Hematopoietic multipotent progenitor cell (in vitro differentiated cells): ENCODE data around the gene INHBB. TPM values are rescaled to one million over a fixed set of nuclear protein-coding genes. Genes with fewer than 3 reads are reported as not detected.

Source experiments
- DNase-seq, 3 donors: peaks; one replicate each; pipeline ENCODE4 v3.0.0-alpha.2; 2011 to 2015; ENCODE audit warnings: low read depth in 2 of 3, low spot score in 2 of 3
- total RNA-seq: library from RNA; depleted of rRNA; stranded (reverse); fragments of >200 nt; gene quantifications from one replicate; pipeline ENCODE4 v1.2.3, GENCODE V29; 2012

The INHBB gene
- total RNA-seq, 1 donor = under 0.01 TPM

GRCh38 chr2:120394764-120395163 is 48.8 kb downstream of the INHBB start:
- DNase-seq = no peak

GRCh38 chr2:120395221-120396012 is 49.5 kb downstream of the INHBB start:
- DNase-seq = no peak

GRCh38 chr2:120396013-120396860 is 50.3 kb downstream of the INHBB start:
- no peak for DNase-seq

- no peak for DNase-seq
Observed at GRCh38 chr2:120396861-120397811, 51.2 kb downstream of the INHBB start.

GRCh38 chr2:120398051-120398995 is 52.4 kb downstream of the INHBB start:
- DNase-seq = no peak

GRCh38 chr2:120398996-120399888 is 53.3 kb downstream of the INHBB start:
- DNase-seq = no peak

GRCh38 chr2:120399889-120400240 is 53.9 kb downstream of the INHBB start:
- DNase-seq = no peak

- DNase-seq = no peak
Observed at GRCh38 chr2:120400551-120400950, 54.6 kb downstream of the INHBB start.

Other genes starting within 250 kb of the INHBB start
- gene TMEM185B, start 122.7 kb upstream of the INHBB start, total RNA-seq = 48.5 TPM
- gene RALB, start 93.3 kb upstream of the INHBB start, total RNA-seq = 32.6 TPM